Calu3 (cell line): Measurements from ENCODE around the gene PLEKHG3. TPM values are rescaled to one million over a fixed set of nuclear protein-coding genes. Genes with fewer than 3 reads are reported as not detected.

Experiments
- BruUV-seq: library from RNA; stranded (reverse); fragments of 400-500 nt; replicated peaks from 2 replicates; lab custom pipeline; 2021; lab: Mats Ljungman, UMichigan
- CTCF ChIA-PET: fragments of 300-600 bp; sonication (Branson Sonifier 250); formaldehyde crosslinking; loops from one replicate; lab custom pipeline; 2022; ENCODE audit warnings: antibody characterized with exemption; lab: Charles Lee
- DNase-seq: peaks from one replicate; pipeline ENCODE4 v3.0.0; 2022
- H3K27ac Mint-ChIP-seq: one replicate; pipeline ENCODE4 v1.8.0; 2022; ENCODE audit warnings: mixed read lengths; ENCODE audit not compliant: unreplicated experiment
- H3K27me3 Mint-ChIP-seq: one replicate; pipeline ENCODE4 v1.8.0; 2022; ENCODE audit warnings: mixed read lengths; ENCODE audit not compliant: unreplicated experiment
- H3K36me3 Mint-ChIP-seq: one replicate; pipeline ENCODE4 v1.8.0; 2022; ENCODE audit warnings: mild to moderate bottlenecking, moderate library complexity, mixed read lengths; ENCODE audit not compliant: insufficient read depth, unreplicated experiment
- H3K4me1 Mint-ChIP-seq: one replicate; pipeline ENCODE4 v1.8.0; 2022; ENCODE audit warnings: mild to moderate bottlenecking, low read depth, mixed read lengths; ENCODE audit not compliant: unreplicated experiment
- H3K4me3 Mint-ChIP-seq: one replicate; pipeline ENCODE4 v1.8.0; 2022; ENCODE audit warnings: mild to moderate bottlenecking, low read depth, moderate library complexity, mixed read lengths; ENCODE audit not compliant: unreplicated experiment
- H3K9me3 Mint-ChIP-seq: one replicate; pipeline ENCODE4 v1.8.0; 2022; ENCODE audit warnings: low read depth, mixed read lengths; ENCODE audit not compliant: unreplicated experiment
- intact Hi-C: fragments of 100-400 bp; cut with micrococcal nuclease; formaldehyde crosslinking; loops from one replicate; pipeline ENCODE4 v1.10.0; 2022; ENCODE audit not compliant: unreplicated experiment
- total RNA-seq: library from RNA; stranded (reverse); gene quantifications from 2 replicates; pipeline ENCODE4 v1.2.3, GENCODE V29; 2022
- TF ChIP-seq, protein P1 (sequence below): fragments of 200-600 bp; IDR thresholded peaks from one replicate; pipeline ENCODE4 v1.8.0; 2022; ENCODE audit warnings: antibody characterized with exemption; ENCODE audit not compliant: unreplicated experiment

PLEKHG3 gene
- total RNA-seq, 1 experiment from 2014 or later, result 39.0 TPM

DNA sequence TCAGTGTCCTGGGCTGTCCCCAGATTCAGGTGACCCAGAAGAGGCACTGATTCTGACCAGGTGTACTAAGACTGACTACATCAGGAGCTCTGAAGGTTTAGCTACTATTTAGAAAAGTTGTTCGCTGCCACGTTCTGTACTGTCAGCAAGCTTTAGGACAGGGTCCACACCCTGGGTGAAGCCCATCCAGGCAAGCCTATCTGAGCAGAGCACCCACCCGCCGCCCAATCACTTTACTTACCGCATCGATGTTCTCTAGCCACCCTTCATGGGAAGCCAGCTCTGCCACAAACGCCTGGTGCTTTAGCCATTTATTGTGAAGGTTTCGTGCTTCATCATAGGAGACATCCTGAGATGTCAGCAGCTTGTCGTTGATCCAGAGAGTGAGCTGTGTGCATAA lies 79.8 kb downstream of the PLEKHG3 start:
- H3K4me1 Mint-ChIP-seq, result peaks cover 7% of the 10 kb centered on the region
- DNase-seq, result no peak
- H3K27ac Mint-ChIP-seq, result no peak overlapping the region
- intact Hi-C loops, result no loop called here
- H3K27me3 Mint-ChIP-seq, result peaks cover 52% of the 10 kb centered on the region
- CTCF ChIA-PET, result no interaction called here
- H3K4me3 Mint-ChIP-seq, result no peak overlapping the region
- no peaks in the 10 kb centered on the region for H3K9me3 Mint-ChIP-seq
- TF ChIP-seq, protein P1, sequence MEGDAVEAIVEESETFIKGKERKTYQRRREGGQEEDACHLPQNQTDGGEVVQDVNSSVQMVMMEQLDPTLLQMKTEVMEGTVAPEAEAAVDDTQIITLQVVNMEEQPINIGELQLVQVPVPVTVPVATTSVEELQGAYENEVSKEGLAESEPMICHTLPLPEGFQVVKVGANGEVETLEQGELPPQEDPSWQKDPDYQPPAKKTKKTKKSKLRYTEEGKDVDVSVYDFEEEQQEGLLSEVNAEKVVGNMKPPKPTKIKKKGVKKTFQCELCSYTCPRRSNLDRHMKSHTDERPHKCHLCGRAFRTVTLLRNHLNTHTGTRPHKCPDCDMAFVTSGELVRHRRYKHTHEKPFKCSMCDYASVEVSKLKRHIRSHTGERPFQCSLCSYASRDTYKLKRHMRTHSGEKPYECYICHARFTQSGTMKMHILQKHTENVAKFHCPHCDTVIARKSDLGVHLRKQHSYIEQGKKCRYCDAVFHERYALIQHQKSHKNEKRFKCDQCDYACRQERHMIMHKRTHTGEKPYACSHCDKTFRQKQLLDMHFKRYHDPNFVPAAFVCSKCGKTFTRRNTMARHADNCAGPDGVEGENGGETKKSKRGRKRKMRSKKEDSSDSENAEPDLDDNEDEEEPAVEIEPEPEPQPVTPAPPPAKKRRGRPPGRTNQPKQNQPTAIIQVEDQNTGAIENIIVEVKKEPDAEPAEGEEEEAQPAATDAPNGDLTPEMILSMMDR, result no peak
- BruUV-seq, result no TSS peak
- no peaks in the 10 kb centered on the region for H3K36me3 Mint-ChIP-seq

DNA sequence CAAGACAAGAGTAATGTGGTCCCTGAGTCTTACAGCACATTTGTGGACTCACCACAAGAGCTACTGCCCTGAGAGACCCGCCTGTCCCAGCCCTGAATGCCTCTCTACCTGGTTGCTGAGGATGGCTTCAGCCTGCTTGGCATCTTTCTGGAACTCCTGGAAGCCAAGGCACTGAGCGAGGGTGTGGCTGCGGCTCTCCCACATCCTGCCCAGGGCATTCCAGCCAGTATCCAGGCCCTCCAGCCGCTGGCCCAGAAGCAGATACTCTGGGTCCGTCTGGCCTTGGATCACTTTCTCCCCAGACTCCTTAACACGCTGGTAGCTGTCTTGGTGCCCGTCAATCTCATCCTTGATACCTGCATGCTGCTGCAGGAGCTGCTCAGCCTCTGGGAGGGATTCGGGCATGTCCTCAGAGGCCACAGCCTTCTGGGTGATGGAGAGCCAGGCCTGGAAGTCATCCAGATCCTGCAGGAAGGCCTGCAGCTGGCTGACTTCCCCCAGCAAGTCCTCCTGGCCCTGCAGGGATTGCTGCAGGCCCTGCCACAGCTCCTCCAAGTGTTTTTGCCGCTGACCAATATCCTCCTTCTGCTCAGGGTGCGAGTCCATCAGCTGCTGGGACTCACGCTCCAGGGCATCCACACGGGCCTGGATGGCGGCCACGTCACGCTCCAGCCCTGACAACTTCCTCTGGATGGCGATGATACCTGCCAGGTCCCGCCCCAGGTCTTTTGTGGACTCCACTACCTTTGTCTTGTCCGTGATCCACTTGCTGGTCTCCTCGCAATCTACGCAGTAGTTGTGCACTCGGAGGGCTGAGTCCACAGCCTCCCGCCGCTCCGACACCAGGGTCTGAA lies 82.3 kb downstream of the PLEKHG3 start:
- Mint-ChIP-seq H3K4me3 (no peak overlapping the region), H3K36me3 (no peaks in the 10 kb centered on the region), H3K4me1 (peaks cover 15% of the 10 kb centered on the region), H3K27ac (no peak overlapping the region), H3K27me3 (peaks cover 42% of the 10 kb centered on the region), H3K9me3 (no peaks in the 10 kb centered on the region)
- DNase-seq, result no peak
- no TSS peak for BruUV-seq
- CTCF ChIA-PET, result no interaction called here
- TF ChIP-seq, protein P1, result no peak
- intact Hi-C loops, result no loop called here

DNA sequence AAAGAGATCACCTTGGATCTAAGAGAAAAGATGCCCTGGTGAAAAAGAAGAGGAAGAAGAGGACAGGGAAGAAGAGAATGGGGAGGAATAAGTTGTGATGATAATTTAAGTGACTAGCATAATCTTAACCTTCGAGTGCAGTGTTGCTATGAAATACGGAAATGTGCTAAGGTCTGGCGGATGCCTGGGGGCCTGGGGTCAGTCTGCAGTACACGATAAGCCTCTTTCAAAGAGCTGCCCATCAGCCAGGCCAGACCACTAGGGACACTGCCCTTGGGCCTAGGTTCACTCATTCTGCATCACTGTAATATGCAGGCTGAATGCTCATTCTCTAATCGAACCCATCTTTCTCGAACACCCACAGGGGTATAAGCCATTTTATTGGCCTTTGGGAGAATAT lies 83.4 kb downstream of the PLEKHG3 start:
- BruUV-seq, result no TSS peak
- Mint-ChIP-seq H3K27ac (no peak overlapping the region), H3K4me1 (peaks cover 15% of the 10 kb centered on the region), H3K9me3 (no peaks in the 10 kb centered on the region), H3K27me3 (peaks cover 31% of the 10 kb centered on the region), H3K36me3 (no peaks in the 10 kb centered on the region), H3K4me3 (no peak overlapping the region)
- CTCF ChIA-PET, result no interaction called here
- intact Hi-C loops, result no loop called here
- no peak for DNase-seq
- TF ChIP-seq, protein P1, result no peak

DNA sequence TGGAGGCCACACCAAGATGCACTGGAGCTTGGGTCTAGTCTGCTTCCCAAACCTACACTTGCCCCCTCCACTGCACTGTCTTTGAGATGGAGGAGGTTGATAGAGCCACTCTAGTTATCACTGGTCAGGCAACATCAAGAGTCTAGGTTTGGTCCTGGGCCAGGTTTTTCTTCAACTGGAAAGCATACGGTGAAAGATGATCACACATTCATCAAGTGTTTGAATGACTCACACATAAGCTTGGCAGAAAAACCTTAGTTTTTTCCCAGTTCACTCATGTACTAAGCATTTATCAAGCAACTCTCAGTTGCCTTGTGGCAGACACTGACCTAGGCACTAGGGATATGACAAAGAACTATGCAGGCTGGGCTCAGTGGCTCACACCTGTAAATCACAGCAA lies 84.5 kb downstream of the PLEKHG3 start:
- Mint-ChIP-seq H3K9me3 (no peaks in the 10 kb centered on the region), H3K4me1 (peaks cover 15% of the 10 kb centered on the region), H3K4me3 (no peak overlapping the region), H3K36me3 (no peaks in the 10 kb centered on the region), H3K27me3 (peaks cover 37% of the 10 kb centered on the region), H3K27ac (no peak overlapping the region)
- no TSS peak for BruUV-seq
- intact Hi-C loops, result no loop called here
- CTCF ChIA-PET, result interaction anchor here (0.8 to 1.0 kb wide), 2 partner anchors 24 to 30 kb away, joined by 3 read pairs; no protein-coding TSS in a partner anchor
- TF ChIP-seq, protein P1, result no peak
- DNase-seq, result peak; percentile 19
